GM12878 (cell line): ENCODE results near the gene CTPS1. TPM values are rescaled to one million over a fixed set of nuclear protein-coding genes. Genes with fewer than 3 reads are reported as not detected.
A peak's percentile ranks its signal among the peaks of the same experiment; 100 is the strongest.

Experiments used
- ATAC-seq: fragments of 200-7000 bp; cut with Tn5 transposase; 3 replicates; pipeline ENCODE4 v1.9.1; 2020; ENCODE audit warnings: mild to moderate bottlenecking, moderate library complexity
- BruUV-seq: library from RNA; stranded (reverse); fragments of 400-500 nt; replicated peaks from 2 replicates; lab custom pipeline; 2021; lab: Mats Ljungman, UMichigan
- CTCF ChIA-PET: fragments of 300-600 bp; sonication (Branson Sonifier 250); formaldehyde crosslinking; extraction: SDS; loops from one replicate; lab custom pipeline; 2021; ENCODE audit warnings: inconsistent platforms; lab: Yijun Ruan, JAX
- POLR2A ChIA-PET: fragments of 350-600 bp; formaldehyde crosslinking; extraction: SDS; loops from one replicate; lab custom pipeline; 2021; ENCODE audit warnings: inconsistent platforms; lab: Charles Lee
- RAD21 ChIA-PET: fragments of 300-600 bp; sonication (Branson Sonifier 250); formaldehyde crosslinking; loops from one replicate; lab custom pipeline; 2023; ENCODE audit warnings: antibody characterized with exemption; ENCODE audit not compliant: unreplicated experiment; lab: Charles Lee
- SMC1A ChIA-PET: fragments of 300-600 bp; sonication (Branson Sonifier 250); formaldehyde crosslinking; loops from one replicate; lab custom pipeline; 2023; ENCODE audit not compliant: unreplicated experiment, uncharacterized antibody; lab: Charles Lee
- DNase-seq: peaks from one replicate; pipeline ENCODE4 v3.0.0-alpha.2; 2011; ENCODE audit warnings: low read depth, low spot score
- FAIRE-seq: peaks from 3 replicates; lab custom pipeline; 2011; peaks lifted over from hg19 to GRCh38; lab: Jason Lieb, UNC
- H2AFZ ChIP-seq: 2 replicates; pipeline ENCODE4 v1.6.0; 2011; ENCODE audit warnings: low read depth, low read length, control low read depth; ENCODE audit not compliant: control insufficient read depth
- H3K27ac ChIP-seq: 2 replicates; pipeline ENCODE4 v1.5.1; 2011; ENCODE audit warnings: control low read depth; ENCODE audit not compliant: control insufficient read depth, insufficient read depth
- H3K27me3 ChIP-seq, 2 experiments: replicated peaks in 1 of 2; 2 replicates each; pipeline versions ENCODE4 v1.6.0 to v1.6.1; 2011; ENCODE audit warnings: low read length in 1 of 2; ENCODE audit not compliant: control insufficient read depth in 2 of 2, insufficient read depth in 2 of 2
- H3K36me3 ChIP-seq, 2 experiments: 2 replicates each; pipeline ENCODE4 v1.5.1; 2011; ENCODE audit warnings: low read length in 1 of 2; ENCODE audit not compliant: control insufficient read depth in 2 of 2, insufficient read depth in 2 of 2
- H3K4me1 ChIP-seq: 2 replicates; pipeline ENCODE4 v1.6.1; 2011; ENCODE audit warnings: mild to moderate bottlenecking, low read length, moderate library complexity, mixed read lengths; ENCODE audit not compliant: control insufficient read depth, insufficient read depth
- H3K4me2 ChIP-seq: 2 replicates; pipeline ENCODE4 v1.6.0; 2011; ENCODE audit warnings: control low read depth; ENCODE audit not compliant: control insufficient read depth, insufficient read depth
- H3K4me3 ChIP-seq: fragments of 200-600 bp; sonication (generic); 2 replicates; pipeline ENCODE4 v1.5.1; 2016
- H3K79me2 ChIP-seq: 2 replicates; pipeline ENCODE4 v1.6.0; 2011; ENCODE audit warnings: low read length; ENCODE audit not compliant: control insufficient read depth, insufficient read depth
- H3K9ac ChIP-seq: 2 replicates; pipeline ENCODE4 v1.8.0; 2011; ENCODE audit warnings: low read length, control low read depth, mixed read lengths; ENCODE audit not compliant: control insufficient read depth, insufficient read depth
- H3K9me3 ChIP-seq: replicated peaks from 3 replicates; pipeline ENCODE4 v1.5.1; 2011; ENCODE audit warnings: mild to moderate bottlenecking, low read length; ENCODE audit not compliant: control insufficient read depth, insufficient read depth
- H4K20me1 ChIP-seq: 2 replicates; pipeline ENCODE4 v1.6.0; 2011; ENCODE audit not compliant: control insufficient read depth, insufficient read depth
- HDAC6 ChIP-seq: fragments of 200-600 bp; sonication (generic); IDR thresholded peaks from one replicate; pipeline ENCODE4 v1.8.0; 2017; ENCODE audit warnings: antibody characterized with exemption; ENCODE audit not compliant: unreplicated experiment
- IRF3 ChIP-seq: fragments of 450-650 bp; IDR thresholded peaks from 2 replicates; pipeline ENCODE4 v1.6.1; 2014; ENCODE audit warnings: mild to moderate bottlenecking
- MEF2B ChIP-seq: fragments of 450-650 bp; IDR thresholded peaks from 2 replicates; pipeline ENCODE4 v1.6.1; 2018; ENCODE audit warnings: mild to moderate bottlenecking, moderate library complexity; ENCODE audit not compliant: partially characterized antibody, poor library complexity, severe bottlenecking
- RB1 ChIP-seq: fragments of 450-650 bp; formaldehyde crosslinking; IDR thresholded peaks from 2 replicates; pipeline ENCODE4 v1.6.1; 2017; ENCODE audit warnings: mild to moderate bottlenecking, borderline replicate concordance
- SIN3A ChIP-seq: IDR thresholded peaks from 2 replicates; pipeline ENCODE4 v1.6.1; 2012; ENCODE audit warnings: low read depth, low read length, improper control_type of control experiment
- TCF3 ChIP-seq: IDR thresholded peaks from 2 replicates; pipeline ENCODE4 v1.6.1; 2012; ENCODE audit warnings: low read depth, mild to moderate bottlenecking, low read length, borderline replicate concordance; ENCODE audit not compliant: insufficient read depth
- WGBS: methylation state at CpG from one replicate; pipeline ENCODE4 v1.1.6; 2016; ENCODE audit warnings: low lambda C conversion rate; ENCODE audit not compliant: insufficient replicate concordance, insufficient coverage; ENCODE audit errors: missing lambda C conversion rate; 5-methylcytosine and 5-hydroxymethylcytosine counted together
- in situ Hi-C: fragments of 300-500 bp; cut with MboI; formaldehyde crosslinking; loops from 9 replicates; pipeline ENCODE4 v1.14.3; 2018; ENCODE audit warnings: mixed read lengths
- intact Hi-C: fragments of 100-400 bp; cut with micrococcal nuclease; formaldehyde crosslinking; loops from one replicate; pipeline ENCODE4 v1.14.2; 2022; ENCODE audit not compliant: unreplicated experiment
- polyA plus RNA-seq, 11 experiments: library from polyadenylated mRNA; depleted of rRNA in 4 of 11; unstranded in 6 of 11; stranded (reverse) in 5 of 11; fragments of >200 nt; fragmentation: Nextera tagmentation in 4 of 11; fragmentation: Illumina TruSeq in 1 of 11; extraction: Ambion mirVana in 4 of 11; extraction: Trizol in 1 of 11; gene quantifications; 1 replicate in 1 of 11; 2 replicates in 10 of 11; pipeline versions ENCODE4 v1.2.1 to v1.2.3, GENCODE V29; 2011 to 2016; ENCODE audit warnings: inconsistent platforms in 2 of 11, missing spikeins in 2 of 11, low read depth in 1 of 11
- total RNA-seq, 4 experiments: library from RNA; depleted of rRNA in 3 of 4; stranded (reverse); fragments of >200 nt in 3 of 4; fragmentation: Illumina TruSeq in 1 of 4; extraction: Trizol in 1 of 4; gene quantifications; 2 replicates each; pipeline versions ENCODE4 v1.2.1 to v1.2.3, GENCODE V29; 2013 to 2021
- TF ChIP-seq, protein P1 (sequence below): fragments of 450-650 bp; IDR thresholded peaks from 2 replicates; pipeline ENCODE4 v1.6.1; 2017; ENCODE audit warnings: borderline replicate concordance
- TF ChIP-seq, protein P2 (sequence below): fragments of 450-650 bp; conservative IDR thresholded peaks from 2 replicates; pipeline ENCODE4 v1.6.1; 2017; ENCODE audit warnings: mild to moderate bottlenecking, moderate library complexity

Gene CTPS1
- total and polyA plus RNA-seq, 10 of the 15 experiments (the other 5 are each of a cell fraction or from before 2014, with no cell fraction given): 27.5 to 106 (median 62.8) TPM

DNA sequence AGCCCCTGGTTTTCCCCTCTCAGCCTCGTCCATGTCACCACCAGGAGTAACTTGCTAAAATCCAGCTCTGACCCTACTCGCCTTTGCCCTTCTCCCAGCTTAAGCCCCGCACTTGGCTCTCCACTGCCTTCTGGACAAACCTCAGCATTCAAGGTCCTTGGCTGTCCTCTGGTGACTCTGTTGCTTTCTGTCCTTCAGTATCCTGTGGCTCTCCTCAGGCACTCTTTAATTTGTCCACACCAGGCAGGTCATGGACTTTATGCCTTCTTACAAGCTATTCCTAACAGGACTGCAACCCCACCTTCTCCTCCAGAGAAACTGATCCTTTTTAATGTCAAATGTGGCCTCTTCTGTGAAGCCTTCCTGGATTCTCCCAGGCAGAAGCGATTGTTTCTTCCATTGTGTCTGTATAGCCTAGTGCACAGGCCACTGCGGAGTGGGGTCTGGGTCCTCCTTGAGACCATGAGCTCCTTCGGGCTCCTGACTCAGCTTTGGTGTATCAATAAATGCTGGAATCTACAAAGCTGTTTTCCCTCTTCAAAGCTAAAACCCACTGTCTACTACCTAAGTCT lies 26.7 kb upstream of the CTPS1 start:
- SMC1A ChIA-PET: interaction anchor here (0.7 to 15.8 kb wide), 14 partner anchors 11 to 809 kb away, joined by 3 to 197 read pairs (median 4); partner anchors contain the start of gene CITED4
- no TSS peak for BruUV-seq
- intact Hi-C loops: loop anchor here (2.0 to 5.0 kb wide), 4 partner anchors 102 to 421 kb away; partner anchors contain the start of gene ZNF684
- no peaks in the 10 kb centered on the region for H4K20me1 ChIP-seq
- in situ Hi-C loops: loop anchor here (5.0 to 10.0 kb wide), 2 partner anchors 106 to 338 kb away; no protein-coding TSS in a partner anchor
- no peaks in the 10 kb centered on the region for H3K4me1 ChIP-seq
- 13% methylated on average over 6 of the region's 6 CpGs for WGBS
- no peak for DNase-seq
- no peaks in the 10 kb centered on the region for H3K36me3 ChIP-seq
- POLR2A ChIA-PET: no interaction called here
- H3K27ac ChIP-seq: no peak overlapping the region
- H2AFZ ChIP-seq: no peak overlapping the region
- no peak for FAIRE-seq
- H3K9me3 ChIP-seq: no peaks in the 10 kb centered on the region
- no peak overlapping the region for H3K4me3 ChIP-seq
- TF ChIP-seq IRF3 (no peak), TCF3 (no peak)
- no peak overlapping the region for H3K9ac ChIP-seq
- RAD21 ChIA-PET: interaction anchor here (0.5 to 6.2 kb wide), 23 partner anchors 8 to 421 kb away, joined by 3 to 53 read pairs (median 4); partner anchors contain the start of genes CITED4 and ZNF684
- H3K4me2 ChIP-seq: no peak overlapping the region
- H3K27me3 ChIP-seq: no peaks in the 10 kb centered on the region
- CTCF ChIA-PET: interaction anchor here (0.6 to 10.1 kb wide), 57 partner anchors 8 to 809 kb away, joined by 3 to 128 read pairs (median 4); partner anchors contain the start of genes CITED4, CTPS1, RIMS3 and SLFNL1
- ATAC-seq: peak; percentile 29
- H3K79me2 ChIP-seq: no peaks in the 10 kb centered on the region

- no TSS peak for BruUV-seq
- TF ChIP-seq, protein P1, sequence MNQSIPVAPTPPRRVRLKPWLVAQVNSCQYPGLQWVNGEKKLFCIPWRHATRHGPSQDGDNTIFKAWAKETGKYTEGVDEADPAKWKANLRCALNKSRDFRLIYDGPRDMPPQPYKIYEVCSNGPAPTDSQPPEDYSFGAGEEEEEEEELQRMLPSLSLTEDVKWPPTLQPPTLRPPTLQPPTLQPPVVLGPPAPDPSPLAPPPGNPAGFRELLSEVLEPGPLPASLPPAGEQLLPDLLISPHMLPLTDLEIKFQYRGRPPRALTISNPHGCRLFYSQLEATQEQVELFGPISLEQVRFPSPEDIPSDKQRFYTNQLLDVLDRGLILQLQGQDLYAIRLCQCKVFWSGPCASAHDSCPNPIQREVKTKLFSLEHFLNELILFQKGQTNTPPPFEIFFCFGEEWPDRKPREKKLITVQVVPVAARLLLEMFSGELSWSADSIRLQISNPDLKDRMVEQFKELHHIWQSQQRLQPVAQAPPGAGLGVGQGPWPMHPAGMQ: no peak
- TF ChIP-seq HDAC6 (no peak), MEF2B (no peak), RB1 (no peak), SIN3A (no peak)
- TF ChIP-seq, protein P2, sequence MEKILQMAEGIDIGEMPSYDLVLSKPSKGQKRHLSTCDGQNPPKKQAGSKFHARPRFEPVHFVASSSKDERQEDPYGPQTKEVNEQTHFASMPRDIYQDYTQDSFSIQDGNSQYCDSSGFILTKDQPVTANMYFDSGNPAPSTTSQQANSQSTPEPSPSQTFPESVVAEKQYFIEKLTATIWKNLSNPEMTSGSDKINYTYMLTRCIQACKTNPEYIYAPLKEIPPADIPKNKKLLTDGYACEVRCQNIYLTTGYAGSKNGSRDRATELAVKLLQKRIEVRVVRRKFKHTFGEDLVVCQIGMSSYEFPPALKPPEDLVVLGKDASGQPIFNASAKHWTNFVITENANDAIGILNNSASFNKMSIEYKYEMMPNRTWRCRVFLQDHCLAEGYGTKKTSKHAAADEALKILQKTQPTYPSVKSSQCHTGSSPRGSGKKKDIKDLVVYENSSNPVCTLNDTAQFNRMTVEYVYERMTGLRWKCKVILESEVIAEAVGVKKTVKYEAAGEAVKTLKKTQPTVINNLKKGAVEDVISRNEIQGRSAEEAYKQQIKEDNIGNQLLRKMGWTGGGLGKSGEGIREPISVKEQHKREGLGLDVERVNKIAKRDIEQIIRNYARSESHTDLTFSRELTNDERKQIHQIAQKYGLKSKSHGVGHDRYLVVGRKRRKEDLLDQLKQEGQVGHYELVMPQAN: no peak
These were observed 24.9 kb upstream of the CTPS1 start for GRCh38 chr1:40954626-40955025.

More at GRCh38 chr1:40954626-40955025, 24.9 kb upstream of the CTPS1 start:
- FAIRE-seq: no peak
- Histone ChIP-seq H3K9ac (no peak overlapping the region), H3K4me1 (no peaks in the 10 kb centered on the region), H2AFZ (no peak overlapping the region), H3K27ac (no peak overlapping the region), H3K79me2 (no peaks in the 10 kb centered on the region), H3K36me3 (no peaks in the 10 kb centered on the region), H3K9me3 (no peaks in the 10 kb centered on the region), H3K27me3 (no peaks in the 10 kb centered on the region; a peak in 1 of 4 replicates), H3K4me3 (no peak overlapping the region), H4K20me1 (no peaks in the 10 kb centered on the region), H3K4me2 (no peak overlapping the region)
- ATAC-seq: no peak
- WGBS: 14% methylated on average over 3 of the region's 9 CpGs
- ChIA-PET RAD21 (no interaction called here), POLR2A (no interaction called here), CTCF (interaction anchor here (0.9 to 10.1 kb wide), 8 partner anchors 12 to 285 kb away, joined by 3 to 128 read pairs (median 6); no protein-coding TSS in a partner anchor), SMC1A (interaction anchor here (0.9 to 15.8 kb wide), 4 partner anchors 25 to 100 kb away, joined by 3 to 197 read pairs (median 4); partner anchors contain the start of gene CITED4)
- intact Hi-C loops: loop anchor here (5.0 kb wide), 3 partner anchors 182 to 422 kb away; partner anchors contain the start of gene ZNF684
- DNase-seq: no peak
- in situ Hi-C loops: loop anchor here (5.0 to 10.0 kb wide), 2 partner anchors 107 to 340 kb away; no protein-coding TSS in a partner anchor
